ENCODE data around the gene ARSG. TPM values are rescaled to one million over a fixed set of nuclear protein-coding genes. Genes with fewer than 3 reads are reported as not detected.

Gene ARSG
- total and polyA plus RNA-seq, 2 of the 8 experiments (the other 6 are each of a cell fraction or from before 2014, with no cell fraction given) = 3.3 to 4.0 TPM

DNA sequence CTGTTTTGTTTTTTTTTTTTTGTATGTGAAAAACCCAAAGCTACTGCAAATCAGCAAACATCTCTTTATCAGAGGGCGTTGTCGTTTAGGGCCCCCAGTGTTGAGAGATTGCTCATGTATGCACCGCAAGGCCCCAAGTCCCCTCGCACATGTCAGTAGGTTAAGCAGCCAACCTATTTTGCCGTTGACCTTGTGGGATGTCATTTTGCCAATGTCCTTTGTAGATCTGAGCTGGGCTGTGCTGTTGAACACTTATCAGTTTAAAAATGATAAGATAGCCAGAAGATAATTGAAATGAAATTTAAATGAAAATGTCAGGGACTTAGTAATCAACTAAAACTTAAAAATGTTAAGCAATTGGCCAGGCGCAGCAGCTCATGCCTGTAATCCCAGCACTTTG is 26.2 kb downstream of the ARSG start:
- DNase-seq (ENCODE audit: low read depth in 1 of 2, low spot score in 2 of 2) = no peak
- Histone ChIP-seq H3K14ac (ENCODE audit: insufficient read length) (no peak overlapping the region), H4K20me1 (replicated peaks in 1 of 2; ENCODE audit: control insufficient read depth in 1 of 2, insufficient read depth in 2 of 2, low read length in 2 of 2) (no peaks in the 10 kb centered on the region), H2BK120ac (replicated peaks; ENCODE audit: low read depth, low read length) (no peak overlapping the region), H3K36me3 (ENCODE audit: control insufficient read depth in 2 of 4, insufficient read depth in 4 of 4, low read length in 3 of 4) (no peaks in the 10 kb centered on the region), H3K79me2 (ENCODE audit: control insufficient read depth in 1 of 2, insufficient read depth in 2 of 2, low read length in 2 of 2) (no peaks in the 10 kb centered on the region), H2BK5ac (ENCODE audit: low read depth, low read length) (no peak overlapping the region), H4K5ac (ENCODE audit: insufficient read length, low read depth, low read length) (no peak overlapping the region), H3K23ac (ENCODE audit: insufficient read length) (no peak overlapping the region), H3K18ac (ENCODE audit: extremely low read depth, low read length) (no peak overlapping the region), H3K4me1 (replicated peaks in 1 of 4; ENCODE audit: control insufficient read depth in 3 of 4, insufficient read depth in 4 of 4, low read length in 3 of 4) (peaks cover 0 to 7% (median 3%) of the 10 kb centered on the region in 4 experiments; a peak in 4 of 7 replicates), H3K4ac (replicated peaks; ENCODE audit: insufficient read length, low read depth, low read length) (no peak overlapping the region), H2AK5ac (ENCODE audit: low read depth, low read length) (no peak overlapping the region), H3K4me2 (ENCODE audit: insufficient read depth in 1 of 2, low read depth in 2 of 2, low read length in 2 of 2) (no peak overlapping the region), H3K23me2 (ENCODE audit: low read depth, low read length) (no peaks in the 10 kb centered on the region), H2BK12ac (ENCODE audit: low read depth, low read length) (no peak overlapping the region), H2BK20ac (ENCODE audit: low read length) (no peak overlapping the region), H4K91ac (replicated peaks; ENCODE audit: insufficient read length, low read length) (no peak overlapping the region), H3K79me1 (ENCODE audit: low read depth, low read length) (no peaks in the 10 kb centered on the region), H3K4me3 (ENCODE audit: extremely low read depth in 1 of 4, insufficient read depth in 2 of 4, low read depth in 3 of 4, low read length in 4 of 4) (no peak overlapping the region), H2BK15ac (ENCODE audit: low read length) (no peak overlapping the region), H3K27ac (ENCODE audit: low read depth, low read length) (no peak overlapping the region), H3K56ac (replicated peaks; ENCODE audit: insufficient read length, low read depth, low read length) (no peak overlapping the region), H3K9me3 (ENCODE audit: insufficient read depth in 2 of 2, low read depth in 1 of 2, low read length in 1 of 2) (no peaks in the 10 kb centered on the region), H2AFZ (ENCODE audit: low read length) (no peak overlapping the region), H3K27me3 (replicated peaks in 1 of 4; ENCODE audit: control insufficient read depth in 3 of 4, extremely low read depth in 1 of 4, insufficient read depth in 3 of 4, low read length in 3 of 4) (no peaks in the 10 kb centered on the region), H4K8ac (ENCODE audit: extremely low read depth, insufficient read depth, low read length) (no peak overlapping the region), H3K9ac (replicated peaks in 1 of 4; ENCODE audit: extremely low read depth in 1 of 4, low read depth in 3 of 4, low read length in 3 of 4) (no peak overlapping the region)
- WGBS, 2 experiments (ENCODE audit: extremely low coverage in 1 of 2, insufficient coverage in 1 of 2, insufficient read length in 1 of 2, insufficient replicate concordance in 2 of 2, low coverage in 1 of 2, low lambda C conversion rate in 2 of 2, missing lambda C conversion rate in 1 of 2) = 94% methylated on average over 6 of the region's 6 CpGs; no CpG with 5 or more reads in 1 of the 2 experiments
- ChIA-PET POLR2A (ENCODE audit: partially characterized antibody) (no interaction called here), CTCF (ENCODE audit: partially characterized antibody) (interaction anchor here (0.8 to 2.7 kb wide), 6 partner anchors 15 to 149 kb away, joined by 3 to 8 read pairs (median 3); no protein-coding TSS in a partner anchor)
- no peak for FAIRE-seq
- TF ChIP-seq TAF7 (optimal IDR thresholded peaks at IDR 0.05; ENCODE audit: borderline replicate concordance, low read depth, low read length) (no peak), CHD2 (IDR thresholded peaks at IDR 0.05; ENCODE audit: low read length) (no peak), KDM1A (IDR thresholded peaks at IDR 0.05; ENCODE audit: borderline replicate concordance, low read length) (no peak), POU5F1 (IDR thresholded peaks at IDR 0.05; ENCODE audit: low read depth, low read length) (no peak), RFX5 (IDR thresholded peaks at IDR 0.05; ENCODE audit: borderline replicate concordance, low read depth, low read length) (no peak), SRF (IDR thresholded peaks at IDR 0.05; ENCODE audit: low read depth, low read length) (no peak), TBP (IDR thresholded peaks at IDR 0.05; ENCODE audit: low read depth, low read length) (no peak), RBBP5 (IDR thresholded peaks at IDR 0.05; ENCODE audit: borderline replicate concordance, low read depth, low read length) (no peak), PHF8 (conservative IDR thresholded peaks at IDR 0.05; ENCODE audit: low read depth, low read length) (no peak), MAFK (IDR thresholded peaks at IDR 0.05; ENCODE audit: low read depth, low read length) (no peak), ZNF274 (IDR thresholded peaks at IDR 0.05; ENCODE audit: borderline replicate concordance, extremely low read depth, low read length) (no peak), MAX (IDR thresholded peaks at IDR 0.05) (no peak), SIRT6 (IDR thresholded peaks at IDR 0.05; ENCODE audit: low read length) (no peak)
- TF ChIP-seq, protein P1, sequence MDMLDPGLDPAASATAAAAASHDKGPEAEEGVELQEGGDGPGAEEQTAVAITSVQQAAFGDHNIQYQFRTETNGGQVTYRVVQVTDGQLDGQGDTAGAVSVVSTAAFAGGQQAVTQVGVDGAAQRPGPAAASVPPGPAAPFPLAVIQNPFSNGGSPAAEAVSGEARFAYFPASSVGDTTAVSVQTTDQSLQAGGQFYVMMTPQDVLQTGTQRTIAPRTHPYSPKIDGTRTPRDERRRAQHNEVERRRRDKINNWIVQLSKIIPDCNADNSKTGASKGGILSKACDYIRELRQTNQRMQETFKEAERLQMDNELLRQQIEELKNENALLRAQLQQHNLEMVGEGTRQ (IDR thresholded peaks at IDR 0.05; ENCODE audit: low read length) = no peak

Data from H1 (cell line).